ENCODE data around the gene NFKBIA.

- TF ChIP-seq POLR2A (IDR thresholded peaks at IDR 0.05; ENCODE audit: extremely low read depth, insufficient read length) (no peak), CTCF (IDR thresholded peaks at IDR 0.05; ENCODE audit: low read depth, low read length) (no peak), MYC (IDR thresholded peaks at IDR 0.05; ENCODE audit: low read depth, low read length) (no peak), MAX (IDR thresholded peaks at IDR 0.05; ENCODE audit: low read depth, low read length) (no peak)
These were observed 5.2 kb downstream of the NFKBIA start for GRCh38 chr14:35399083-35399937.

Measured in NB4 (cell line).